Breast epithelium (tissue), 4 donors: ENCODE data around the gene NOL4L. TPM values are rescaled to one million over a fixed set of nuclear protein-coding genes. Genes with fewer than 3 reads are reported as not detected.

Experiments
- DNase-seq, 2 donors: peaks; one replicate each; pipeline ENCODE4 v3.0.0-alpha.2; 2019; ENCODE audit warnings: low spot score in 2 of 2
- H3K27ac ChIP-seq, 2 donors: fragments of 200-600 bp; sonication (generic) in 1 of 2; one replicate each; pipeline ENCODE4 v1.5.1; 2016 to 2019; ENCODE audit warnings: mild to moderate bottlenecking in 1 of 2
- H3K27me3 ChIP-seq, 2 donors: fragments of 200-600 bp; sonication (generic) in 1 of 2; one replicate each; pipeline versions ENCODE4 v1.5.1 to v1.6.0; 2017 to 2019; ENCODE audit warnings: control low read depth in 1 of 2, mild to moderate bottlenecking in 1 of 2
- H3K36me3 ChIP-seq: fragments of 200-600 bp; one replicate; pipeline ENCODE4 v1.5.1; 2019
- H3K4me1 ChIP-seq, 2 donors: fragments of 200-600 bp; sonication (generic); one replicate each; pipeline ENCODE4 v1.5.1; 2016 to 2019; ENCODE audit warnings: control low read depth in 1 of 2
- H3K4me3 ChIP-seq, 3 donors: fragments of 200-600 bp; sonication (generic); 1 replicate in 2 of 3; 2 replicates in 1 of 3; pipeline ENCODE4 v1.5.1; 2016 to 2019; ENCODE audit warnings: mild to moderate bottlenecking in 3 of 3, moderate library complexity in 2 of 3
- H3K9me3 ChIP-seq, 2 donors: fragments of 200-600 bp; sonication (generic) in 1 of 2; one replicate each; pipeline ENCODE4 v1.5.1; 2016 to 2019; ENCODE audit warnings: control low read depth in 1 of 2
- CTCF ChIP-seq, 3 donors: fragments of 450-650 bp; IDR thresholded peaks; one replicate each; pipeline ENCODE4 v1.5.1; 2016 to 2017; ENCODE audit warnings: antibody characterized with exemption in 3 of 3, mild to moderate bottlenecking in 3 of 3, moderate library complexity in 3 of 3
- POLR2A ChIP-seq: fragments of 450-650 bp; IDR thresholded peaks from one replicate; pipeline ENCODE4 v1.6.1; 2016; ENCODE audit warnings: antibody characterized with exemption, mild to moderate bottlenecking, moderate library complexity
- POLR2AphosphoS5 ChIP-seq, 3 donors: sonication (generic); formaldehyde crosslinking; IDR thresholded peaks; one replicate each; pipeline ENCODE4 v1.6.1; 2017; ENCODE audit warnings: antibody characterized with exemption in 3 of 3
- intact Hi-C: fragments of 100-400 bp; cut with DNase I; formaldehyde crosslinking; loops from one replicate; pipeline ENCODE4 v1.15.1; 2023; ENCODE audit warnings: low total_unique reads
- total RNA-seq, 3 donors: library from RNA; depleted of rRNA; stranded (reverse); fragments of >200 nt; gene quantifications; one replicate each; pipeline ENCODE4 v1.1.0, GENCODE V29; 2016

Gene NOL4L
- total RNA-seq, 3 donors from 2014 or later = 3.7 to 18.4 (median 15.8) TPM

- no peak for DNase-seq
- no peaks in the 10 kb centered on the region for H3K9me3 ChIP-seq
- TF ChIP-seq CTCF (IDR thresholded peaks at IDR 0.05) = no peak
- TF ChIP-seq POLR2AphosphoS5 (IDR thresholded peaks at IDR 0.05) = no peak
- no peak for TF ChIP-seq POLR2A
- no peaks in the 10 kb centered on the region for H3K36me3 ChIP-seq
- H3K4me3 ChIP-seq = no peak overlapping the region
- H3K4me1 ChIP-seq = no peaks in the 10 kb centered on the region
- no peak overlapping the region for H3K27ac ChIP-seq
- intact Hi-C loops = no loop called here
- no peaks in the 10 kb centered on the region for H3K27me3 ChIP-seq
Observed at GRCh38 chr20:32528171-32528891, 56.8 kb downstream of the NOL4L start.

GRCh38 chr20:32527447-32528055 is 57.6 kb downstream of the NOL4L start:
- no peak for DNase-seq
- Histone ChIP-seq H3K9me3 (no peaks in the 10 kb centered on the region), H3K4me1 (no peaks in the 10 kb centered on the region), H3K27me3 (no peaks in the 10 kb centered on the region), H3K36me3 (no peaks in the 10 kb centered on the region), H3K4me3 (no peak overlapping the region), H3K27ac (no peak overlapping the region)
- TF ChIP-seq CTCF (IDR thresholded peaks at IDR 0.05) (no peak), POLR2A (no peak), POLR2AphosphoS5 (IDR thresholded peaks at IDR 0.05) (no peak)
- intact Hi-C loops = no loop called here

- TF ChIP-seq POLR2A (no peak), POLR2AphosphoS5 (IDR thresholded peaks at IDR 0.05) (no peak), CTCF (IDR thresholded peaks at IDR 0.05) (no peak)
- intact Hi-C loops = no loop called here
Observed at GRCh38 chr20:32527052-32527446, 58.1 kb downstream of the NOL4L start.

GRCh38 chr20:32526541-32526940 is 58.6 kb downstream of the NOL4L start:
- Histone ChIP-seq H3K27ac (no peak overlapping the region), H3K9me3 (no peaks in the 10 kb centered on the region), H3K27me3 (no peaks in the 10 kb centered on the region), H3K4me3 (no peak overlapping the region), H3K36me3 (no peaks in the 10 kb centered on the region), H3K4me1 (no peaks in the 10 kb centered on the region)
- no peak for TF ChIP-seq POLR2A
- no peak for TF ChIP-seq CTCF (IDR thresholded peaks at IDR 0.05)
- TF ChIP-seq POLR2AphosphoS5 (IDR thresholded peaks at IDR 0.05) = no peak
- no peak for DNase-seq
- intact Hi-C loops = no loop called here

More at GRCh38 chr20:32527052-32527446, 58.1 kb downstream of the NOL4L start:
- Histone ChIP-seq H3K36me3 (no peaks in the 10 kb centered on the region), H3K4me1 (no peaks in the 10 kb centered on the region), H3K9me3 (no peaks in the 10 kb centered on the region), H3K27ac (no peak overlapping the region), H3K4me3 (no peak overlapping the region), H3K27me3 (no peaks in the 10 kb centered on the region)
- no peak for DNase-seq

- no peaks in the 10 kb centered on the region for H3K36me3 ChIP-seq
- no peaks in the 10 kb centered on the region for H3K4me1 ChIP-seq
- intact Hi-C loops = no loop called here
- H3K27me3 ChIP-seq = no peaks in the 10 kb centered on the region
- H3K27ac ChIP-seq = no peak overlapping the region
- no peaks in the 10 kb centered on the region for H3K9me3 ChIP-seq
- H3K4me3 ChIP-seq = no peak overlapping the region
- no peak for TF ChIP-seq CTCF (IDR thresholded peaks at IDR 0.05)
- TF ChIP-seq POLR2AphosphoS5 (IDR thresholded peaks at IDR 0.05) = no peak
- TF ChIP-seq POLR2A = no peak
- DNase-seq = no peak
Observed at GRCh38 chr20:32526125-32526524, 59.0 kb downstream of the NOL4L start.
